ENCODE data around the gene TMEM233.

GRCh38 chr12:119671070-119671469 lies 77.5 kb downstream of the TMEM233 start:
- TF ChIP-seq CTCF (IDR thresholded peaks at IDR 0.05) (no peak), POLR2A (IDR thresholded peaks at IDR 0.05) (no peak)
